CD14-positive monocyte (primary cell): ENCODE results near the gene WWTR1. TPM values are rescaled to one million over a fixed set of nuclear protein-coding genes. Genes with fewer than 3 reads are reported as not detected.
A peak's percentile ranks its signal among the peaks of the same experiment; 100 is the strongest.

Experiments
- DNase-seq, 3 donors: peaks; one replicate each; pipeline ENCODE4 v3.0.0-alpha.2; 2011 to 2022
- H2AFZ ChIP-seq: 2 replicates; pipeline ENCODE4 v1.6.0; 2012; ENCODE audit warnings: mild to moderate bottlenecking, low read depth, low read length, inconsistent platforms; ENCODE audit not compliant: insufficient read depth, poor library complexity, severe bottlenecking
- H3K27ac ChIP-seq, 2 donors: 1 replicate in 1 of 2; 2 replicates in 1 of 2; pipeline ENCODE4 v1.5.1; 2012 to 2013; ENCODE audit warnings: low read length in 2 of 2, control low read depth in 1 of 2, inconsistent platforms in 1 of 2, low read depth in 1 of 2, mild to moderate bottlenecking in 1 of 2
- H3K27me3 ChIP-seq, 2 donors: one replicate each; pipeline versions ENCODE4 v1.6.0 to v1.6.1; 2011 to 2013; ENCODE audit warnings: low read length in 2 of 2; ENCODE audit not compliant: control insufficient read depth in 2 of 2, insufficient read depth in 2 of 2
- H3K36me3 ChIP-seq, 2 donors: replicated peaks in 1 of 2; 1 replicate in 1 of 2; 2 replicates in 1 of 2; pipeline versions ENCODE4 v1.5.1 to v1.6.1; 2012 to 2013; ENCODE audit warnings: low read length in 2 of 2, control low read depth in 1 of 2, inconsistent platforms in 1 of 2, mild to moderate bottlenecking in 1 of 2; ENCODE audit not compliant: insufficient read depth in 2 of 2, control insufficient read depth in 1 of 2
- H3K4me1 ChIP-seq, 2 donors: 1 replicate in 1 of 2; 2 replicates in 1 of 2; pipeline versions ENCODE4 v1.5.1 to v1.6.1; 2012 to 2013; ENCODE audit warnings: low read length in 2 of 2, control low read depth in 1 of 2, inconsistent platforms in 1 of 2, mild to moderate bottlenecking in 1 of 2, moderate library complexity in 1 of 2; ENCODE audit not compliant: insufficient read depth in 2 of 2, control insufficient read depth in 1 of 2
- H3K4me2 ChIP-seq: replicated peaks from 2 replicates; pipeline ENCODE3; 2012; ENCODE audit warnings: low read length, moderate library complexity, mild to moderate bottlenecking; ENCODE audit not compliant: poor library complexity, severe bottlenecking; ENCODE audit errors: extremely low read depth
- H3K4me3 ChIP-seq, 3 experiments: fragments of 200-600 bp in 1 of 3; sonication (generic) in 1 of 3; replicated peaks in 1 of 3; 1 replicate in 2 of 3; 2 replicates in 1 of 3; pipeline ENCODE4 v1.5.1; 2011 to 2013; ENCODE audit warnings: low read length in 3 of 3, mild to moderate bottlenecking in 3 of 3, control low read depth in 2 of 3, low read depth in 2 of 3, inconsistent platforms in 1 of 3, moderate library complexity in 1 of 3
- H3K79me2 ChIP-seq: 2 replicates; pipeline ENCODE4 v1.6.0; 2012; ENCODE audit warnings: mild to moderate bottlenecking, control low read depth, inconsistent platforms, low read length, moderate library complexity; ENCODE audit not compliant: insufficient read depth
- H3K9ac ChIP-seq: 2 replicates; pipeline ENCODE4 v1.6.0; 2017; ENCODE audit warnings: low read length, mild to moderate bottlenecking; ENCODE audit not compliant: insufficient read depth, poor library complexity, severe bottlenecking
- H3K9me3 ChIP-seq, 2 donors: replicated peaks in 1 of 2; 1 replicate in 1 of 2; 2 replicates in 1 of 2; pipeline versions ENCODE4 v1.5.1 to v1.6.1; 2012 to 2013; ENCODE audit warnings: low read length in 2 of 2, control low read depth in 1 of 2; ENCODE audit not compliant: control insufficient read depth in 1 of 2, insufficient read depth in 1 of 2
- H4K20me1 ChIP-seq: 2 replicates; pipeline ENCODE4 v1.6.0; 2012; ENCODE audit warnings: mild to moderate bottlenecking, low read length, control low read depth, moderate library complexity; ENCODE audit not compliant: insufficient read depth
- H3K27ac Mint-ChIP-seq, 7 donors: one replicate each; pipeline ENCODE4 v1.8.0; 2020; ENCODE audit warnings: mild to moderate bottlenecking in 7 of 7, mixed read lengths in 7 of 7, moderate library complexity in 6 of 7, inconsistent platforms in 2 of 7
- H3K27me3 Mint-ChIP-seq, 3 donors: one replicate each; pipeline ENCODE4 v1.8.0; 2021 to 2022; ENCODE audit warnings: low read depth in 3 of 3, mild to moderate bottlenecking in 3 of 3, mixed read lengths in 3 of 3, moderate library complexity in 3 of 3, inconsistent platforms in 1 of 3
- H3K36me3 Mint-ChIP-seq, 2 donors: one replicate each; pipeline ENCODE4 v1.8.0; 2020; ENCODE audit warnings: mixed read lengths in 2 of 2, inconsistent platforms in 1 of 2, mild to moderate bottlenecking in 1 of 2
- H3K4me1 Mint-ChIP-seq: one replicate; pipeline ENCODE4 v1.8.0; 2020; ENCODE audit warnings: mild to moderate bottlenecking, mixed read lengths
- H3K4me3 Mint-ChIP-seq, 2 donors: one replicate each; pipeline ENCODE4 v1.8.0; 2020; ENCODE audit warnings: mild to moderate bottlenecking in 2 of 2, mixed read lengths in 2 of 2, moderate library complexity in 1 of 2
- H3K9me3 Mint-ChIP-seq, 7 donors: one replicate each; pipeline ENCODE4 v1.8.0; 2020 to 2022; ENCODE audit warnings: mixed read lengths in 7 of 7, mild to moderate bottlenecking in 6 of 7, moderate library complexity in 6 of 7, inconsistent platforms in 2 of 7
- CTCF ChIP-seq: fragments of 200-600 bp; IDR thresholded peaks from one replicate; pipeline ENCODE4 v1.8.0; 2022; ENCODE audit warnings: antibody characterized with exemption, mild to moderate bottlenecking
- WGBS: methylation state at CpG from one replicate; pipeline ENCODE4 v1.1.5; 2013; ENCODE audit warnings: missing lambda C conversion rate; ENCODE audit not compliant: insufficient coverage; 5-methylcytosine and 5-hydroxymethylcytosine counted together
- intact Hi-C, 2 donors: fragments of 100-400 bp; cut with micrococcal nuclease; formaldehyde crosslinking; loops; one replicate each; pipeline versions ENCODE4 v1.15.0 to v1.15.1; 2023
- polyA plus RNA-seq, 3 donors: library from polyadenylated mRNA; depleted of rRNA in 1 of 3; unstranded in 2 of 3; stranded (reverse) in 1 of 3; fragments of 300-500 nt in 2 of 3; fragments of >200 nt in 1 of 3; fragmentation: Illumina TruSeq in 2 of 3; gene quantifications; 1 replicate in 2 of 3; 2 replicates in 1 of 3; pipeline ENCODE4 v1.2.3, GENCODE V29; 2012 to 2021

WWTR1 gene
- polyA plus RNA-seq, 3 donors, result not detected

GRCh38 chr3:149494759-149495580, 162.9 kb downstream of the WWTR1 start:
- Histone ChIP-seq H3K79me2 (no peaks in the 10 kb centered on the region), H3K9ac (no peak overlapping the region), H3K27me3 (peaks cover 6 to 10% of the 10 kb centered on the region in 2 donors), H3K36me3 (no peaks in the 10 kb centered on the region), H4K20me1 (no peaks in the 10 kb centered on the region), H3K9me3 (no peaks in the 10 kb centered on the region), H3K4me1 (peaks cover 7 to 10% of the 10 kb centered on the region in 2 donors), H3K4me2 (no peak overlapping the region), H3K4me3 (no peak overlapping the region), H3K27ac (no peak overlapping the region), H2AFZ (no peak overlapping the region)
- DNase-seq, result peak; percentile 14 to 69 (median 16)
- Mint-ChIP-seq H3K27me3 (peaks cover 9 to 20% (median 11%) of the 10 kb centered on the region in 3 donors), H3K36me3 (no peaks in the 10 kb centered on the region), H3K4me1 (peaks cover 21% of the 10 kb centered on the region), H3K9me3 (peaks cover 0 to 6% (median 2%) of the 10 kb centered on the region in 7 donors), H3K27ac (peak overlapping the region in 3 of 7 donors; percentile 42 to 78 (median 64)), H3K4me3 (no peak overlapping the region)
- TF ChIP-seq CTCF, result no peak
- WGBS, result 67% methylated on average over 1 of the region's 6 CpGs
- intact Hi-C loops, result loop anchor here in 1 of 2 donors (10.0 kb wide), 2 partner anchors 50 to 220 kb away; no protein-coding TSS in a partner anchor

GRCh38 chr3:149494022-149494758, 163.6 kb downstream of the WWTR1 start:
- peak; percentile 49 to 66 (median 64) for DNase-seq

More at GRCh38 chr3:149494022-149494758, 163.6 kb downstream of the WWTR1 start:
- Mint-ChIP-seq H3K27ac (no peak overlapping the region), H3K9me3 (peaks cover 0 to 6% (median 2%) of the 10 kb centered on the region in 7 donors), H3K4me3 (no peak overlapping the region), H3K4me1 (peaks cover 21% of the 10 kb centered on the region), H3K36me3 (no peaks in the 10 kb centered on the region), H3K27me3 (peaks cover 9 to 20% (median 11%) of the 10 kb centered on the region in 3 donors)
- H3K36me3 ChIP-seq, result no peaks in the 10 kb centered on the region
- H2AFZ ChIP-seq, result no peak overlapping the region
- H3K27me3 ChIP-seq, result peaks cover 6 to 10% of the 10 kb centered on the region in 2 donors
- H3K4me3 ChIP-seq, result no peak overlapping the region
- intact Hi-C loops, result loop anchor here in 1 of 2 donors (10.0 kb wide), 2 partner anchors 49 to 221 kb away; no protein-coding TSS in a partner anchor
- H3K4me2 ChIP-seq, result no peak overlapping the region
- no peaks in the 10 kb centered on the region for H4K20me1 ChIP-seq
- H3K79me2 ChIP-seq, result no peaks in the 10 kb centered on the region
- H3K9me3 ChIP-seq, result no peaks in the 10 kb centered on the region
- H3K4me1 ChIP-seq, result peaks cover 7 to 10% of the 10 kb centered on the region in 2 donors
- no peak overlapping the region for H3K9ac ChIP-seq
- peak; percentile 89 for TF ChIP-seq CTCF
- 18% methylated on average over 4 of the region's 11 CpGs for WGBS
- no peak overlapping the region for H3K27ac ChIP-seq
